Tibial nerve (tissue), 4 donors: Measurements from ENCODE around the gene HOXC4.
A peak's percentile ranks its signal among the peaks of the same experiment; 100 is the strongest.

Experiments
- EP300 ChIP-seq, 2 donors: sonication (generic); formaldehyde crosslinking; IDR thresholded peaks; one replicate each; pipeline ENCODE4 v1.6.1; 2017; ENCODE audit warnings: antibody characterized with exemption in 2 of 2, mild to moderate bottlenecking in 1 of 2
- POLR2A ChIP-seq, 2 donors: fragments of 450-650 bp; IDR thresholded peaks; one replicate each; pipeline ENCODE4 v1.6.1; 2017; ENCODE audit warnings: antibody characterized with exemption in 2 of 2, mild to moderate bottlenecking in 2 of 2, moderate library complexity in 2 of 2
- TF ChIP-seq, protein P1 (sequence below), 5 experiments: fragments of 200-600 bp in 3 of 5; fragments of 450-650 bp in 2 of 5; sonication (generic) in 3 of 5; IDR thresholded peaks; one replicate each; pipeline ENCODE4 v1.5.1; 2016 to 2019; ENCODE audit warnings: antibody characterized with exemption in 5 of 5, mild to moderate bottlenecking in 3 of 5, moderate library complexity in 2 of 5

DNA sequence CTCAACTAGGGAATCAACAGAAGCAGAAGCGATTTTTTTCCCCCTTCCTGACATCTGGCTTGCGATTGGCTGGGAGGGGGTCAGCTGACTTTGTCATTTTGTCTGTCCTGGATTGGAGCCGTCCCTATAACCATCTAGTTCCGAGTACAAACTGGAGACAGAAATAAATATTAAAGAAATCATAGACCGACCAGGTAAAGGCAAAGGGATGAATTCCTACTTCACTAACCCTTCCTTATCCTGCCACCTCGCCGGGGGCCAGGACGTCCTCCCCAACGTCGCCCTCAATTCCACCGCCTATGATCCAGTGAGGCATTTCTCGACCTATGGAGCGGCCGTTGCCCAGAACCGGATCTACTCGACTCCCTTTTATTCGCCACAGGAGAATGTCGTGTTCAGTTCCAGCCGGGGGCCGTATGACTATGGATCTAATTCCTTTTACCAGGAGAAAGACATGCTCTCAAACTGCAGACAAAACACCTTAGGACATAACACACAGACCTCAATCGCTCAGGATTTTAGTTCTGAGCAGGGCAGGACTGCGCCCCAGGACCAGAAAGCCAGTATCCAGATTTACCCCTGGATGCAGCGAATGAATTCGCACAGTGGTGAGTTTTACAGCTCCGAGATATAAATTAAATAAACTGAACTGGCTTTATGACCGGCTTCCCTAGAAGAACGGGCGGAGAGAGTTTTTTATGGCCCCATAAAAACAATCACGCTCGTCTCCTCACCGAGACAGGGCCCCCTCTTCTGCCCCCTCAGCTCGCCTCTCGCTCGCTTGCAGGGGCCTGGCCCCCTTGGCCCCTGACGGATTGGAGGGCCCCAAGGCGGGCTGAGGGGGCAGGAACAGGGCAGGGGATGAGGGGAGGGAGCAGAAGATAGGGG is 25.1 kb upstream of the HOXC4 start, which contains the start of gene HOXC6:
- TF ChIP-seq, protein P1, sequence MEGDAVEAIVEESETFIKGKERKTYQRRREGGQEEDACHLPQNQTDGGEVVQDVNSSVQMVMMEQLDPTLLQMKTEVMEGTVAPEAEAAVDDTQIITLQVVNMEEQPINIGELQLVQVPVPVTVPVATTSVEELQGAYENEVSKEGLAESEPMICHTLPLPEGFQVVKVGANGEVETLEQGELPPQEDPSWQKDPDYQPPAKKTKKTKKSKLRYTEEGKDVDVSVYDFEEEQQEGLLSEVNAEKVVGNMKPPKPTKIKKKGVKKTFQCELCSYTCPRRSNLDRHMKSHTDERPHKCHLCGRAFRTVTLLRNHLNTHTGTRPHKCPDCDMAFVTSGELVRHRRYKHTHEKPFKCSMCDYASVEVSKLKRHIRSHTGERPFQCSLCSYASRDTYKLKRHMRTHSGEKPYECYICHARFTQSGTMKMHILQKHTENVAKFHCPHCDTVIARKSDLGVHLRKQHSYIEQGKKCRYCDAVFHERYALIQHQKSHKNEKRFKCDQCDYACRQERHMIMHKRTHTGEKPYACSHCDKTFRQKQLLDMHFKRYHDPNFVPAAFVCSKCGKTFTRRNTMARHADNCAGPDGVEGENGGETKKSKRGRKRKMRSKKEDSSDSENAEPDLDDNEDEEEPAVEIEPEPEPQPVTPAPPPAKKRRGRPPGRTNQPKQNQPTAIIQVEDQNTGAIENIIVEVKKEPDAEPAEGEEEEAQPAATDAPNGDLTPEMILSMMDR (IDR thresholded peaks at IDR 0.05), result no peak
- TF ChIP-seq POLR2A (IDR thresholded peaks at IDR 0.05), result peak in 1 of 2 donors; percentile 20
- TF ChIP-seq EP300 (IDR thresholded peaks at IDR 0.05), result peak in 1 of 2 donors; percentile 12
